Measurements from ENCODE around the gene MAP2K7.

Gene MAP2K7

GRCh38 chr19:7918615-7919421 lies 15.1 kb downstream of the MAP2K7 start:
- no peak for DNase-seq (ENCODE audit: low read depth in 2 of 2, low spot score in 1 of 2)

GRCh38 chr19:7919610-7920518 lies 16.2 kb downstream of the MAP2K7 start, which contains the start of gene SNAPC2:
SNAPC2 (plus strand) TSS chr19:7920338; CDS start chr19:7920367, 29 bp downstream.
- peak; percentile 87 to 93 for DNase-seq (ENCODE audit: low read depth in 2 of 2, low spot score in 1 of 2)

GRCh38 chr19:7920519-7921301 lies 17.0 kb downstream of the MAP2K7 start:
- peak; percentile 100 for DNase-seq (ENCODE audit: low read depth in 2 of 2, low spot score in 1 of 2)

GRCh38 chr19:7921302-7921966 lies 17.8 kb downstream of the MAP2K7 start:
- no peak for DNase-seq (ENCODE audit: low read depth in 2 of 2, low spot score in 1 of 2)

GRCh38 chr19:7921967-7922835 lies 18.5 kb downstream of the MAP2K7 start:
- DNase-seq (ENCODE audit: low read depth in 2 of 2, low spot score in 1 of 2): no peak

GRCh38 chr19:7922836-7923195 lies 19.1 kb downstream of the MAP2K7 start:
- no peak for DNase-seq (ENCODE audit: low read depth in 2 of 2, low spot score in 1 of 2)

GRCh38 chr19:7923295-7924191 lies 19.9 kb downstream of the MAP2K7 start:
- DNase-seq (ENCODE audit: low read depth in 2 of 2, low spot score in 1 of 2): no peak

GRCh38 chr19:7924241-7924640 lies 20.6 kb downstream of the MAP2K7 start:
- no peak for DNase-seq (ENCODE audit: low read depth in 2 of 2, low spot score in 1 of 2)

GRCh38 chr19:7924651-7925170 lies 21.0 kb downstream of the MAP2K7 start:
- no peak for DNase-seq (ENCODE audit: low read depth in 2 of 2, low spot score in 1 of 2)

GRCh38 chr19:7925171-7925851 lies 21.6 kb downstream of the MAP2K7 start:
- peak; percentile 59 to 62 for DNase-seq (ENCODE audit: low read depth in 2 of 2, low spot score in 1 of 2)

GRCh38 chr19:7926021-7926726 lies 22.5 kb downstream of the MAP2K7 start, which contains the start of gene CTXN1:
CTXN1 (minus strand) TSS chr19:7926135; CDS start chr19:7925538, 597 bp downstream.
- DNase-seq (ENCODE audit: low read depth in 2 of 2, low spot score in 1 of 2): peak; percentile 46 to 56

- no peak for DNase-seq (ENCODE audit: low read depth in 2 of 2, low spot score in 1 of 2)
These were observed 23.3 kb downstream of the MAP2K7 start for GRCh38 chr19:7926727-7927604.

GRCh38 chr19:7927605-7928333 lies 24.1 kb downstream of the MAP2K7 start:
- DNase-seq (ENCODE audit: low read depth in 2 of 2, low spot score in 1 of 2): no peak

GRCh38 chr19:7928334-7928706 lies 24.6 kb downstream of the MAP2K7 start:
- no peak for DNase-seq (ENCODE audit: low read depth in 2 of 2, low spot score in 1 of 2)

All from stimulated activated CD8-positive, alpha-beta memory T cell treated with anti-CD3 and anti-CD28 coated beads, Interleukin-4, amount 100 ng/mL, for 1 hour (primary cell).